Measurements from ENCODE around the gene MARF1.

GRCh38 chr16:15585956-15586355, 57.0 kb downstream of the MARF1 start:
- TF ChIP-seq POLR2A (IDR thresholded peaks at IDR 0.05) (no peak), CTCF (IDR thresholded peaks at IDR 0.05) (no peak)
